ENCODE data around the gene DGKH.

DNA sequence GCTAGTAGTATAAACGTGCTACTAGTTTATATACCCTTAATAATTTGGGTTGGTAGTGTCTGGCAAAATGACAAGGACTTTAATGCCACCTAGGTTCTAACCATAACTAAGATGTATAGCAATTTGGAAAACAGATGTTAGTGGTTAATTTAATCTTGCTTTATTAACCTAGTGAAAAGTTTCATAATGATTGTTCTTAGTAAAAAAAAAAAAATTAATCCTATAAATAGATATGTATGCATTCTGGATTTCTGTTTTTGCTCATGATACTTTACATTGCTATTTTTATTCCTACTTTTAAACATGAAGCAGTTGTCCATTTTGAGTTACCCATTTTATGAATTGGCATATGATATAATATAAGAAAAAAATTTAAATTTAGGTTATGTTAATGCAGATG lies 36.3 kb downstream of the DGKH start:
- TF ChIP-seq CTCF (conservative IDR thresholded peaks at IDR 0.05), result no peak
- no peak for TF ChIP-seq EZH2 (IDR thresholded peaks at IDR 0.05; ENCODE audit: low read depth)

Data from PC-9 (cell line).